Measurements from ENCODE around the gene KIF3A. TPM values are rescaled to one million over a fixed set of nuclear protein-coding genes. Genes with fewer than 3 reads are reported as not detected.

KIF3A gene
- total RNA-seq, 4 donors from 2014 or later = 2.6 to 15.0 (median 6.3) TPM

GRCh38 chr5:132750471-132751230, 13.3 kb upstream of the KIF3A start:
- no peak overlapping the region for H3K27ac ChIP-seq
- peaks cover 16% of the 10 kb centered on the region for H3K4me1 ChIP-seq
- WGBS = 75% methylated on average over 10 of the region's 10 CpGs
- peaks cover 18% of the 10 kb centered on the region for H3K27me3 ChIP-seq
- H3K36me3 ChIP-seq = no peaks in the 10 kb centered on the region
- no peak overlapping the region for H3K4me3 ChIP-seq
- TF ChIP-seq EP300 (IDR thresholded peaks at IDR 0.05) (no peak), CTCF (IDR thresholded peaks at IDR 0.05) (no peak), POLR2A (IDR thresholded peaks at IDR 0.05) (no peak), POLR2AphosphoS5 (IDR thresholded peaks at IDR 0.05) (no peak)
- DNase-seq (ENCODE audit: low spot score in 2 of 2) = no peak
- no peaks in the 10 kb centered on the region for H3K9me3 ChIP-seq

GRCh38 chr5:132749506-132749905, 12.2 kb upstream of the KIF3A start:
- Histone ChIP-seq H3K27ac (no peak overlapping the region), H3K4me1 (peaks cover 16% of the 10 kb centered on the region), H3K9me3 (no peaks in the 10 kb centered on the region), H3K36me3 (no peaks in the 10 kb centered on the region), H3K27me3 (peaks cover 25% of the 10 kb centered on the region), H3K4me3 (no peak overlapping the region)
- DNase-seq (ENCODE audit: low spot score in 2 of 2) = no peak
- WGBS = 94% methylated on average over 2 of the region's 2 CpGs
- TF ChIP-seq EP300 (IDR thresholded peaks at IDR 0.05) (no peak), CTCF (IDR thresholded peaks at IDR 0.05) (no peak), POLR2AphosphoS5 (IDR thresholded peaks at IDR 0.05) (no peak), POLR2A (IDR thresholded peaks at IDR 0.05) (no peak)

GRCh38 chr5:132748522-132749000, 11.2 kb upstream of the KIF3A start:
- no peak for TF ChIP-seq POLR2AphosphoS5 (IDR thresholded peaks at IDR 0.05)
- no peak for TF ChIP-seq CTCF (IDR thresholded peaks at IDR 0.05)
- no peak for TF ChIP-seq POLR2A (IDR thresholded peaks at IDR 0.05)
- TF ChIP-seq EP300 (IDR thresholded peaks at IDR 0.05) = no peak
- peaks cover 25% of the 10 kb centered on the region for H3K27me3 ChIP-seq
- H3K36me3 ChIP-seq = no peaks in the 10 kb centered on the region
- H3K9me3 ChIP-seq = no peaks in the 10 kb centered on the region
- no peak overlapping the region for H3K27ac ChIP-seq
- no peak overlapping the region for H3K4me3 ChIP-seq
- no peak for DNase-seq (ENCODE audit: low spot score in 2 of 2)
- 88% methylated on average over 10 of the region's 10 CpGs for WGBS
- H3K4me1 ChIP-seq = peaks cover 16% of the 10 kb centered on the region

- Histone ChIP-seq H3K4me1 (peaks cover 16% of the 10 kb centered on the region), H3K27ac (no peak overlapping the region), H3K4me3 (peak overlapping the region; percentile 61), H3K36me3 (no peaks in the 10 kb centered on the region), H3K9me3 (no peaks in the 10 kb centered on the region), H3K27me3 (peaks cover 25% of the 10 kb centered on the region)
- TF ChIP-seq POLR2AphosphoS5 (IDR thresholded peaks at IDR 0.05) = no peak
- no peak for TF ChIP-seq CTCF (IDR thresholded peaks at IDR 0.05)
- no peak for TF ChIP-seq EP300 (IDR thresholded peaks at IDR 0.05)
- no peak for TF ChIP-seq POLR2A (IDR thresholded peaks at IDR 0.05)
- WGBS = 90% methylated on average over 8 of the region's 76 CpGs
- no peak for DNase-seq (ENCODE audit: low spot score in 2 of 2)
Observed at GRCh38 chr5:132747616-132748440, 10.5 kb upstream of the KIF3A start.
